ENCODE data around the gene ADIPOR1.
A peak's percentile ranks its signal among the peaks of the same experiment; 100 is the strongest.

The ADIPOR1 gene

GRCh38 chr1:202958544-202959275 is 598 bp upstream of the ADIPOR1 start:
- Histone ChIP-seq H3K36me3 (ENCODE audit: control insufficient read depth, insufficient read depth, low read length) (peaks cover 14% of the 10 kb centered on the region), H3K4me3 (ENCODE audit: insufficient read depth, low read depth, low read length, poor library complexity, severe bottlenecking) (peak overlapping the region; percentile 48), H3K27ac (ENCODE audit: insufficient read depth, low read length, poor library complexity, severe bottlenecking) (peak overlapping the region; percentile 91), H3K4me1 (ENCODE audit: control insufficient read depth, insufficient read depth, low read length, poor library complexity, severe bottlenecking) (peaks cover 5% of the 10 kb centered on the region), H3K27me3 (replicated peaks; ENCODE audit: control insufficient read depth, insufficient read depth, low read length, poor library complexity, severe bottlenecking) (no peaks in the 10 kb centered on the region), H3K9me3 (ENCODE audit: control insufficient read depth, low read length) (no peaks in the 10 kb centered on the region)
- peak in 1 of 3 donors; percentile 14 for DNase-seq

- no peaks in the 10 kb centered on the region for H3K9me3 ChIP-seq (ENCODE audit: control insufficient read depth, low read length)
- no peaks in the 10 kb centered on the region for H3K27me3 ChIP-seq (replicated peaks; ENCODE audit: control insufficient read depth, insufficient read depth, low read length, poor library complexity, severe bottlenecking)
- H3K4me3 ChIP-seq (ENCODE audit: insufficient read depth, low read depth, low read length, poor library complexity, severe bottlenecking) = peak overlapping the region; percentile 86
- DNase-seq = no peak
- peak overlapping the region; percentile 91 for H3K27ac ChIP-seq (ENCODE audit: insufficient read depth, low read length, poor library complexity, severe bottlenecking)
- peaks cover 6% of the 10 kb centered on the region for H3K36me3 ChIP-seq (ENCODE audit: control insufficient read depth, insufficient read depth, low read length)
- H3K4me1 ChIP-seq (ENCODE audit: control insufficient read depth, insufficient read depth, low read length, poor library complexity, severe bottlenecking) = peaks cover 5% of the 10 kb centered on the region
Observed at GRCh38 chr1:202956969-202957368, 1.1 kb downstream of the ADIPOR1 start.

GRCh38 chr1:202954057-202954745 is 3.9 kb downstream of the ADIPOR1 start:
- Histone ChIP-seq H3K27ac (ENCODE audit: insufficient read depth, low read length, poor library complexity, severe bottlenecking) (no peak overlapping the region), H3K4me1 (ENCODE audit: control insufficient read depth, insufficient read depth, low read length, poor library complexity, severe bottlenecking) (peaks cover 5% of the 10 kb centered on the region), H3K9me3 (ENCODE audit: control insufficient read depth, low read length) (no peaks in the 10 kb centered on the region), H3K4me3 (ENCODE audit: insufficient read depth, low read depth, low read length, poor library complexity, severe bottlenecking) (no peak overlapping the region), H3K36me3 (ENCODE audit: control insufficient read depth, insufficient read depth, low read length) (peaks cover 14% of the 10 kb centered on the region), H3K27me3 (replicated peaks; ENCODE audit: control insufficient read depth, insufficient read depth, low read length, poor library complexity, severe bottlenecking) (no peaks in the 10 kb centered on the region)
- no peak for DNase-seq

GRCh38 chr1:202953392-202953791 is 4.7 kb downstream of the ADIPOR1 start:
- H3K27me3 ChIP-seq (replicated peaks; ENCODE audit: control insufficient read depth, insufficient read depth, low read length, poor library complexity, severe bottlenecking) = no peaks in the 10 kb centered on the region
- no peaks in the 10 kb centered on the region for H3K4me1 ChIP-seq (ENCODE audit: control insufficient read depth, insufficient read depth, low read length, poor library complexity, severe bottlenecking)
- no peak for DNase-seq
- no peak overlapping the region for H3K4me3 ChIP-seq (ENCODE audit: insufficient read depth, low read depth, low read length, poor library complexity, severe bottlenecking)
- H3K36me3 ChIP-seq (ENCODE audit: control insufficient read depth, insufficient read depth, low read length) = peaks cover 18% of the 10 kb centered on the region
- H3K27ac ChIP-seq (ENCODE audit: insufficient read depth, low read length, poor library complexity, severe bottlenecking) = no peak overlapping the region
- H3K9me3 ChIP-seq (ENCODE audit: control insufficient read depth, low read length) = no peaks in the 10 kb centered on the region

GRCh38 chr1:202952818-202953217 is 5.3 kb downstream of the ADIPOR1 start:
- Histone ChIP-seq H3K27me3 (replicated peaks; ENCODE audit: control insufficient read depth, insufficient read depth, low read length, poor library complexity, severe bottlenecking) (no peaks in the 10 kb centered on the region), H3K4me3 (ENCODE audit: insufficient read depth, low read depth, low read length, poor library complexity, severe bottlenecking) (no peak overlapping the region), H3K36me3 (ENCODE audit: control insufficient read depth, insufficient read depth, low read length) (peaks cover 24% of the 10 kb centered on the region), H3K27ac (ENCODE audit: insufficient read depth, low read length, poor library complexity, severe bottlenecking) (no peak overlapping the region), H3K9me3 (ENCODE audit: control insufficient read depth, low read length) (no peaks in the 10 kb centered on the region), H3K4me1 (ENCODE audit: control insufficient read depth, insufficient read depth, low read length, poor library complexity, severe bottlenecking) (no peaks in the 10 kb centered on the region)
- no peak for DNase-seq

- Histone ChIP-seq H3K27ac (ENCODE audit: insufficient read depth, low read length, poor library complexity, severe bottlenecking) (no peak overlapping the region), H3K9me3 (ENCODE audit: control insufficient read depth, low read length) (no peaks in the 10 kb centered on the region), H3K4me3 (ENCODE audit: insufficient read depth, low read depth, low read length, poor library complexity, severe bottlenecking) (no peak overlapping the region), H3K4me1 (ENCODE audit: control insufficient read depth, insufficient read depth, low read length, poor library complexity, severe bottlenecking) (no peaks in the 10 kb centered on the region), H3K27me3 (replicated peaks; ENCODE audit: control insufficient read depth, insufficient read depth, low read length, poor library complexity, severe bottlenecking) (no peaks in the 10 kb centered on the region), H3K36me3 (ENCODE audit: control insufficient read depth, insufficient read depth, low read length) (peaks cover 28% of the 10 kb centered on the region)
- no peak for DNase-seq
Observed at GRCh38 chr1:202952099-202952498, 6.0 kb downstream of the ADIPOR1 start.

GRCh38 chr1:202951437-202951836 is 6.7 kb downstream of the ADIPOR1 start:
- no peak overlapping the region for H3K27ac ChIP-seq (ENCODE audit: insufficient read depth, low read length, poor library complexity, severe bottlenecking)
- no peak overlapping the region for H3K4me3 ChIP-seq (ENCODE audit: insufficient read depth, low read depth, low read length, poor library complexity, severe bottlenecking)
- peaks cover 30% of the 10 kb centered on the region for H3K36me3 ChIP-seq (ENCODE audit: control insufficient read depth, insufficient read depth, low read length)
- H3K27me3 ChIP-seq (replicated peaks; ENCODE audit: control insufficient read depth, insufficient read depth, low read length, poor library complexity, severe bottlenecking) = no peaks in the 10 kb centered on the region
- H3K9me3 ChIP-seq (ENCODE audit: control insufficient read depth, low read length) = no peaks in the 10 kb centered on the region
- DNase-seq = no peak
- H3K4me1 ChIP-seq (ENCODE audit: control insufficient read depth, insufficient read depth, low read length, poor library complexity, severe bottlenecking) = no peaks in the 10 kb centered on the region

- Histone ChIP-seq H3K27ac (ENCODE audit: insufficient read depth, low read length, poor library complexity, severe bottlenecking) (no peak overlapping the region), H3K27me3 (replicated peaks; ENCODE audit: control insufficient read depth, insufficient read depth, low read length, poor library complexity, severe bottlenecking) (no peaks in the 10 kb centered on the region), H3K9me3 (ENCODE audit: control insufficient read depth, low read length) (no peaks in the 10 kb centered on the region), H3K36me3 (ENCODE audit: control insufficient read depth, insufficient read depth, low read length) (peaks cover 79% of the 10 kb centered on the region), H3K4me1 (ENCODE audit: control insufficient read depth, insufficient read depth, low read length, poor library complexity, severe bottlenecking) (no peaks in the 10 kb centered on the region), H3K4me3 (ENCODE audit: insufficient read depth, low read depth, low read length, poor library complexity, severe bottlenecking) (no peak overlapping the region)
- no peak for DNase-seq
Observed at GRCh38 chr1:202945483-202945882, 12.6 kb downstream of the ADIPOR1 start.

- Histone ChIP-seq H3K27me3 (replicated peaks; ENCODE audit: control insufficient read depth, insufficient read depth, low read length, poor library complexity, severe bottlenecking) (no peaks in the 10 kb centered on the region), H3K4me3 (ENCODE audit: insufficient read depth, low read depth, low read length, poor library complexity, severe bottlenecking) (no peak overlapping the region), H3K27ac (ENCODE audit: insufficient read depth, low read length, poor library complexity, severe bottlenecking) (no peak overlapping the region), H3K36me3 (ENCODE audit: control insufficient read depth, insufficient read depth, low read length) (peaks cover 69% of the 10 kb centered on the region), H3K9me3 (ENCODE audit: control insufficient read depth, low read length) (no peaks in the 10 kb centered on the region), H3K4me1 (ENCODE audit: control insufficient read depth, insufficient read depth, low read length, poor library complexity, severe bottlenecking) (no peaks in the 10 kb centered on the region)
- no peak for DNase-seq
Observed at GRCh38 chr1:202944438-202944921, 13.6 kb downstream of the ADIPOR1 start.

GRCh38 chr1:202942426-202942825 is 15.7 kb downstream of the ADIPOR1 start:
- Histone ChIP-seq H3K9me3 (ENCODE audit: control insufficient read depth, low read length) (no peaks in the 10 kb centered on the region), H3K36me3 (ENCODE audit: control insufficient read depth, insufficient read depth, low read length) (peaks cover 55% of the 10 kb centered on the region), H3K4me1 (ENCODE audit: control insufficient read depth, insufficient read depth, low read length, poor library complexity, severe bottlenecking) (no peaks in the 10 kb centered on the region), H3K27me3 (replicated peaks; ENCODE audit: control insufficient read depth, insufficient read depth, low read length, poor library complexity, severe bottlenecking) (no peaks in the 10 kb centered on the region), H3K27ac (ENCODE audit: insufficient read depth, low read length, poor library complexity, severe bottlenecking) (no peak overlapping the region), H3K4me3 (ENCODE audit: insufficient read depth, low read depth, low read length, poor library complexity, severe bottlenecking) (no peak overlapping the region)
- no peak for DNase-seq
